Right lobe of liver (tissue), 6 donors: ENCODE results near the gene PRPSAP2. TPM values are rescaled to one million over a fixed set of nuclear protein-coding genes. Genes with fewer than 3 reads are reported as not detected.
A peak's percentile ranks its signal among the peaks of the same experiment; 100 is the strongest.
"Not testable (repeated sequence)": the region's sequence is repeated elsewhere in the genome, so short reads cannot be mapped to it uniquely, and the experiment has no call there.

Experiments
- ATAC-seq, 4 donors: fragments of 200-7000 bp; cut with Tn5 transposase; one replicate each; pipeline ENCODE4 v1.9.1; 2020; ENCODE audit warnings: mild to moderate bottlenecking in 4 of 4, moderate library complexity in 4 of 4
- DNase-seq, 3 donors: peaks; one replicate each; pipeline ENCODE4 v3.0.0-alpha.2; 2020
- H3K27ac ChIP-seq, 3 donors: fragments of 200-600 bp; one replicate each; pipeline ENCODE4 v1.8.0; 2022
- H3K27me3 ChIP-seq, 2 donors: fragments of 200-600 bp; one replicate each; pipeline ENCODE4 v1.8.0; 2022
- H3K36me3 ChIP-seq, 4 donors: fragments of 200-600 bp; sonication (generic) in 1 of 4; one replicate each; pipeline versions ENCODE4 v1.5.1 to v1.8.0; 2017 to 2022; ENCODE audit warnings: control low read depth in 1 of 4
- H3K4me1 ChIP-seq, 4 donors: fragments of 200-600 bp; sonication (generic) in 1 of 4; one replicate each; pipeline versions ENCODE4 v1.5.1 to v1.8.0; 2017 to 2022; ENCODE audit warnings: control low read depth in 1 of 4
- H3K4me3 ChIP-seq, 3 donors: fragments of 200-600 bp; one replicate each; pipeline ENCODE4 v1.8.0; 2022
- H3K9me3 ChIP-seq, 4 donors: fragments of 200-600 bp; sonication (generic) in 1 of 4; one replicate each; pipeline versions ENCODE4 v1.5.1 to v1.8.0; 2017 to 2022; ENCODE audit warnings: control low read depth in 1 of 4
- POLR2A ChIP-seq: fragments of 450-650 bp; IDR thresholded peaks from one replicate; pipeline ENCODE4 v1.6.1; 2017; ENCODE audit warnings: antibody characterized with exemption, mild to moderate bottlenecking
- WGBS: methylation state at CpG from one replicate; pipeline ENCODE4 v1.1.6; 2018; ENCODE audit warnings: low coverage, low lambda C conversion rate; ENCODE audit not compliant: insufficient coverage; ENCODE audit errors: missing lambda C conversion rate; 5-methylcytosine and 5-hydroxymethylcytosine counted together
- intact Hi-C, 2 donors: fragments of 100-400 bp; cut with DNase I; formaldehyde crosslinking; loops; one replicate each; pipeline versions ENCODE4 v1.11.2 to v1.14.1; 2022
- long read RNA-seq: library from polyadenylated mRNA; unstranded; transcript quantifications from one replicate; pipeline ENCODE4 v2.0.0, GENCODE V29; 2019
- total RNA-seq, 6 experiments: library from RNA; depleted of rRNA in 2 of 6; stranded (reverse); fragments of >200 nt in 2 of 6; fragmentation: NEBNext Ultra II Directional in 3 of 6; extraction: Animal tissue kit (Norgen Biotek cat#: 25700) in 3 of 6; gene quantifications; one replicate each; pipeline versions ENCODE4 v1.1.0 to v1.2.4, GENCODE V29; 2016 to 2023
- TF ChIP-seq, protein P1 (sequence below), 4 donors: fragments of 200-600 bp in 3 of 4; fragments of 450-650 bp in 1 of 4; IDR thresholded peaks; one replicate each; pipeline versions ENCODE4 v1.5.1 to v1.8.0; 2016 to 2022; ENCODE audit warnings: antibody characterized with exemption in 4 of 4, mild to moderate bottlenecking in 2 of 4
- donor health status: DM: no; HTN: yes; CAD: no.
- donor health status: DM: no; HTN: no; CAD: no.
- donor health status: DM: no; HTN: no; CAD: no.
- donor health status: DM: no; HTN: yes; CAD: no.
- donor health status: DM: no; HTN: yes; CAD: no.

The PRPSAP2 gene, protein sequence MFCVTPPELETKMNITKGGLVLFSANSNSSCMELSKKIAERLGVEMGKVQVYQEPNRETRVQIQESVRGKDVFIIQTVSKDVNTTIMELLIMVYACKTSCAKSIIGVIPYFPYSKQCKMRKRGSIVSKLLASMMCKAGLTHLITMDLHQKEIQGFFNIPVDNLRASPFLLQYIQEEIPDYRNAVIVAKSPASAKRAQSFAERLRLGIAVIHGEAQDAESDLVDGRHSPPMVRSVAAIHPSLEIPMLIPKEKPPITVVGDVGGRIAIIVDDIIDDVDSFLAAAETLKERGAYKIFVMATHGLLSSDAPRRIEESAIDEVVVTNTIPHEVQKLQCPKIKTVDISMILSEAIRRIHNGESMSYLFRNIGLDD
- total RNA-seq: 10 to 100 TPM; 15.8 to 19.7 (median 16.6) TPM
- long read RNA-seq, partial matches to known transcripts: 0 of 3 reads
- long read RNA-seq, other reads (novel, unspliced or antisense): 3 of 3 reads

- TF ChIP-seq, protein P1, sequence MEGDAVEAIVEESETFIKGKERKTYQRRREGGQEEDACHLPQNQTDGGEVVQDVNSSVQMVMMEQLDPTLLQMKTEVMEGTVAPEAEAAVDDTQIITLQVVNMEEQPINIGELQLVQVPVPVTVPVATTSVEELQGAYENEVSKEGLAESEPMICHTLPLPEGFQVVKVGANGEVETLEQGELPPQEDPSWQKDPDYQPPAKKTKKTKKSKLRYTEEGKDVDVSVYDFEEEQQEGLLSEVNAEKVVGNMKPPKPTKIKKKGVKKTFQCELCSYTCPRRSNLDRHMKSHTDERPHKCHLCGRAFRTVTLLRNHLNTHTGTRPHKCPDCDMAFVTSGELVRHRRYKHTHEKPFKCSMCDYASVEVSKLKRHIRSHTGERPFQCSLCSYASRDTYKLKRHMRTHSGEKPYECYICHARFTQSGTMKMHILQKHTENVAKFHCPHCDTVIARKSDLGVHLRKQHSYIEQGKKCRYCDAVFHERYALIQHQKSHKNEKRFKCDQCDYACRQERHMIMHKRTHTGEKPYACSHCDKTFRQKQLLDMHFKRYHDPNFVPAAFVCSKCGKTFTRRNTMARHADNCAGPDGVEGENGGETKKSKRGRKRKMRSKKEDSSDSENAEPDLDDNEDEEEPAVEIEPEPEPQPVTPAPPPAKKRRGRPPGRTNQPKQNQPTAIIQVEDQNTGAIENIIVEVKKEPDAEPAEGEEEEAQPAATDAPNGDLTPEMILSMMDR (IDR thresholded peaks at IDR 0.05): no peak
- TF ChIP-seq POLR2A: peak; percentile 31
- ATAC-seq: peak; percentile 95 to 98 (median 96)
- peaks cover 0 to 25% (median 6%) of the 10 kb centered on the region in 4 donors for H3K4me1 ChIP-seq
- H3K27ac ChIP-seq: peak within 1 kb of the TSS; percentile 85 to 93 (median 88)
- H3K36me3 ChIP-seq: no peaks in the 10 kb centered on the region
- intact Hi-C loops: no loop called here
- no peaks in the 10 kb centered on the region for H3K9me3 ChIP-seq
- no peaks in the 10 kb centered on the region for H3K27me3 ChIP-seq
- peak within 1 kb of the TSS; percentile 96 to 97 (median 97) for H3K4me3 ChIP-seq
- WGBS: 0% methylated on average over 21 of the region's 58 CpGs
- DNase-seq: peak; percentile 99
Observed at GRCh38 chr17:18857864-18858566, at the start of gene PRPSAP2. PRPSAP2 (plus strand) TSS chr17:18858131; CDS start chr17:18865834, 7,703 bp downstream.

DNA sequence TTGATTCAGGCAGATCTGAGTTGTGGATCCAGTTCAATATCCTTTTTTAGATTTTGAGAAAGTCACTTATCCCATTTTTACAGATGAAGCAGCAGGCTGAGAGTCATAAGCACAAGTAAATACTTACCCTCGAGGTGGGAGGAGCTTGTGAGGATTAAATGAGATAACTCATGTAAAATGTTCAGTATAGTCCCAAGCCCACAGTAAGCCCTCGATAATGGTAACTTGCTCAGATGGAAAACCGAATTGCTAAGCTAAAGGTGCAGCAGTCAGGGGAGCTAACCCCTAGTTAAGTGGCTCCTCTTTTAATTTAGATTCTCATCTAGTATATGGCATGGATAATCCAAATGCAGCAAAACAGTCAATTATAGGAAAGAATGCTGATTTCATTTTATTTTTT lies 42.0 kb upstream of the PRPSAP2 start:
- intact Hi-C loops, H3K27ac ChIP-seq, ATAC-seq: not testable (repeated sequence)

DNA sequence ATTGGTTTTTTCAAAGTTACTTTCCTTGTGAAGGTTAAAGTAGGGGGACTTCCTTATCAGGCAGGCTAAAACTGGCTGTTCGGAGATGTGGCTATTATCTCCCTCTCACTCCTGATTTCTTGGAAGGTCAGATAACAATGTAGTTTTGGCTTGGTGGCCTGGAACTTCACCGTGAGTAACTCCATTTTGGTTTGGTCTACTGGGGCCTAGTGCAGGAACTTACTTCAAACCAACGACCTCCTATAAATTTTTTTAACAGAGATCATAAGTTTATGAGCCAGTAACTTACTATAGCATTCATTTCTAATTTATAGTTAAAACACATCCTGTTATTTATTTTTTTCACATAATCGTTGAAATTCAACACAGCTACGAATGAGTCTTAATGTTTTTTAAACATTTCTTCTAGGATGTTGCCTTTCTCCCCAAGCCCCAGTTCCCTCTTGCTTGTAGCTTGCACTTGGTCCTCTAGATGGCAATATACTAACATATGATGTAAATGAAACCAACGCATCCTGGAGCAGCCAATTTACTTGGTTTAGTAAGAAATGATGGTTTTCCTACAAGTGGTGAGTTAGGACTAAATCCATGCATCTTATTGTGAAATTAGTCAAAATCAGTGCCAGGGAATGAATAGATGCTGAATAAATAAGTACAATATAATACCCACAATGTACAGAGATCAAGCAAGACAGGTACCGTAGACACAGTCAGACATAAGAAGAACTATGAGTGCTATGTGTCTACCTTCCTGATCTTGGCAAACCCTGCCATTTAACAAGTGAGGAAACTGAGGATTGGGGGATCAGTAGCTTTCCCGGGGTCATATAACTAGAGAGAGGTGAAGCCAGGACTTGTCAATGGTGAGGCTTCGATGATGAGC lies 41.2 kb upstream of the PRPSAP2 start:
- H3K4me1 ChIP-seq, H3K9me3 ChIP-seq, H3K27me3 ChIP-seq, H3K4me3 ChIP-seq, H3K27ac ChIP-seq, DNase-seq, intact Hi-C loops, H3K36me3 ChIP-seq: not testable (repeated sequence)
- 36% methylated on average over 6 of the region's 9 CpGs for WGBS
- TF ChIP-seq, protein P1 (IDR thresholded peaks at IDR 0.05): peak; percentile 59 to 68 (median 64)
- peak; percentile 82 to 91 (median 84) for ATAC-seq

More for the DNA sequence above, 42.0 kb upstream of the PRPSAP2 start:
- not testable (repeated sequence) for H3K4me1 ChIP-seq, DNase-seq, H3K4me3 ChIP-seq, H3K36me3 ChIP-seq, H3K9me3 ChIP-seq, H3K27me3 ChIP-seq
- WGBS: 36% methylated on average over 3 of the region's 3 CpGs

DNA sequence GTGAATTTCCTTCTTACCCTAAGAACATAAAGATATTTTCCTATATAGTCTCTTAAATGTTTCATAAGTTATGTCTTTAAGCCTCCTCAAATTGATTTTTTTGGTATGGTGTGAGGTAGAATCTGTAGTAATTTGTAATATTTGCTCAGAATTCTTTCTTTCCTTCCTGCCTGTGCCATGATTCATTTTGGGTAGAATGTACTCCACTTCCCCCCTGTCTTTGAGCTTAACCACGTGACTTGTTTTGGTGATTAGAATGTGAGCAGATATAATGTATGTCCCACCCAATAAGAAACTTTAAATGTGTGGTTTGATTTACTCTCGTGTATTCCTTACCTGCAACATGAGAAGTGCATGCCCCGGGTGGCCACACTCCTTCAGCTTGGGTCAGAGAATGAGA lies 36.5 kb upstream of the PRPSAP2 start:
- ATAC-seq, intact Hi-C loops, H3K27ac ChIP-seq, H3K4me3 ChIP-seq, H3K36me3 ChIP-seq, H3K9me3 ChIP-seq, H3K27me3 ChIP-seq, H3K4me1 ChIP-seq, DNase-seq: not testable (repeated sequence)
- 63% methylated on average over 2 of the region's 3 CpGs for WGBS

- ATAC-seq, H3K36me3 ChIP-seq, intact Hi-C loops, DNase-seq, H3K9me3 ChIP-seq, H3K27ac ChIP-seq, H3K4me3 ChIP-seq, H3K4me1 ChIP-seq, H3K27me3 ChIP-seq: not testable (repeated sequence)
- no CpG with 5 or more reads among the region's 1 CpG for WGBS
Observed at GRCh38 chr17:18827613-18828012, 30.3 kb upstream of the PRPSAP2 start.
